ENCODE measurements around the gene PDIA6. TPM values are rescaled to one million over a fixed set of nuclear protein-coding genes. Genes with fewer than 3 reads are reported as not detected.
"Not testable (repeated sequence)": the region's sequence is repeated elsewhere in the genome, so short reads cannot be mapped to it uniquely, and the experiment has no call there.

Gene PDIA6
- total RNA-seq, 1 experiment from 2014 or later, result 384 TPM

- H3K4me1 Mint-ChIP-seq (ENCODE audit: low read depth, unreplicated experiment), result peaks cover 5% of the 10 kb centered on the region
- BruUV-seq (replicated peaks), result TSS peak; percentile 90
Measured at GRCh38 chr2:10783421-10783820, 29.2 kb downstream of the PDIA6 start.

GRCh38 chr2:10781746-10782145 lies 30.8 kb downstream of the PDIA6 start:
- DNase-seq, result no peak
- no peak for TF ChIP-seq CTCF (IDR thresholded peaks at IDR 0.05; ENCODE audit: insufficient read depth in 1 of 2, low read depth in 1 of 2, low read length in 1 of 2, severe bottlenecking in 1 of 2, unreplicated experiment in 1 of 2)
- BruUV-seq (replicated peaks), result no TSS peak
- no peaks in the 10 kb centered on the region for H3K4me1 ChIP-seq
- no peaks in the 10 kb centered on the region for H3K9me3 ChIP-seq
- Mint-ChIP-seq H3K4me1 (ENCODE audit: low read depth, unreplicated experiment) (peaks cover 5% of the 10 kb centered on the region), H3K27ac (ENCODE audit: unreplicated experiment) (no peak overlapping the region), H3K27me3 (ENCODE audit: insufficient read depth, unreplicated experiment) (no peaks in the 10 kb centered on the region), H3K36me3 (ENCODE audit: insufficient read depth, unreplicated experiment) (peaks cover 88% of the 10 kb centered on the region), H3K9me3 (ENCODE audit: unreplicated experiment) (no peaks in the 10 kb centered on the region), H3K4me3 (ENCODE audit: unreplicated experiment) (no peak overlapping the region)
- ChIA-PET POLR2A (no interaction called here), CTCF (no interaction called here)
- peaks cover 8% of the 10 kb centered on the region for H3K36me3 ChIP-seq (ENCODE audit: control insufficient read depth, insufficient read depth, low read length)
- no peaks in the 10 kb centered on the region for H3K27me3 ChIP-seq (replicated peaks; ENCODE audit: control insufficient read depth, insufficient read depth, low read length)
- intact Hi-C loops (cut with micrococcal nuclease; ENCODE audit: unreplicated experiment), result no loop called here
- H3K4me3 ChIP-seq (ENCODE audit: low read depth, low read length), result no peak overlapping the region

More at GRCh38 chr2:10783421-10783820, 29.2 kb downstream of the PDIA6 start:
- ChIA-PET CTCF (no interaction called here), POLR2A (no interaction called here)
- DNase-seq, result no peak
- no peak overlapping the region for H3K4me3 ChIP-seq (ENCODE audit: low read depth, low read length)
- Mint-ChIP-seq H3K9me3 (ENCODE audit: unreplicated experiment) (no peaks in the 10 kb centered on the region), H3K27me3 (ENCODE audit: insufficient read depth, unreplicated experiment) (no peaks in the 10 kb centered on the region), H3K27ac (ENCODE audit: unreplicated experiment) (no peak overlapping the region), H3K36me3 (ENCODE audit: insufficient read depth, unreplicated experiment) (peaks cover 95% of the 10 kb centered on the region), H3K4me3 (ENCODE audit: unreplicated experiment) (no peak overlapping the region)
- no peak for TF ChIP-seq CTCF (IDR thresholded peaks at IDR 0.05; ENCODE audit: insufficient read depth in 1 of 2, low read depth in 1 of 2, low read length in 1 of 2, severe bottlenecking in 1 of 2, unreplicated experiment in 1 of 2)
- intact Hi-C loops (cut with micrococcal nuclease; ENCODE audit: unreplicated experiment), result no loop called here
- H3K27me3 ChIP-seq (replicated peaks; ENCODE audit: control insufficient read depth, insufficient read depth, low read length), result no peaks in the 10 kb centered on the region
- H3K4me1 ChIP-seq, result no peaks in the 10 kb centered on the region
- H3K9me3 ChIP-seq, result no peaks in the 10 kb centered on the region
- peaks cover 8% of the 10 kb centered on the region for H3K36me3 ChIP-seq (ENCODE audit: control insufficient read depth, insufficient read depth, low read length)

- H3K4me3 ChIP-seq (ENCODE audit: low read depth, low read length); H3K27me3 ChIP-seq (replicated peaks; ENCODE audit: control insufficient read depth, insufficient read depth, low read length); H3K9me3 ChIP-seq; H3K4me1 ChIP-seq; H3K27me3 Mint-ChIP-seq (ENCODE audit: insufficient read depth, unreplicated experiment); H3K9me3 Mint-ChIP-seq (ENCODE audit: unreplicated experiment); H3K36me3 ChIP-seq (ENCODE audit: control insufficient read depth, insufficient read depth, low read length); H3K4me1 Mint-ChIP-seq (ENCODE audit: low read depth, unreplicated experiment); CTCF ChIA-PET; H3K4me3 Mint-ChIP-seq (ENCODE audit: unreplicated experiment); BruUV-seq (replicated peaks); POLR2A ChIA-PET; intact Hi-C loops (cut with micrococcal nuclease; ENCODE audit: unreplicated experiment); H3K27ac Mint-ChIP-seq (ENCODE audit: unreplicated experiment); DNase-seq: not testable (repeated sequence)
- H3K36me3 Mint-ChIP-seq (ENCODE audit: insufficient read depth, unreplicated experiment), result peaks cover 79% of the 10 kb centered on the region
Measured at GRCh38 chr2:10780821-10781220, 31.8 kb downstream of the PDIA6 start.

- H3K9me3 ChIP-seq, result no peaks in the 10 kb centered on the region
- intact Hi-C loops (cut with micrococcal nuclease; ENCODE audit: unreplicated experiment), result no loop called here
- H3K4me3 ChIP-seq (ENCODE audit: low read depth, low read length), result no peak overlapping the region
- no peak for DNase-seq
- Mint-ChIP-seq H3K4me1 (ENCODE audit: low read depth, unreplicated experiment) (peaks cover 5% of the 10 kb centered on the region), H3K36me3 (ENCODE audit: insufficient read depth, unreplicated experiment) (peaks cover 76% of the 10 kb centered on the region), H3K4me3 (ENCODE audit: unreplicated experiment) (no peak overlapping the region), H3K27me3 (ENCODE audit: insufficient read depth, unreplicated experiment) (no peaks in the 10 kb centered on the region), H3K27ac (ENCODE audit: unreplicated experiment) (no peak overlapping the region), H3K9me3 (ENCODE audit: unreplicated experiment) (no peaks in the 10 kb centered on the region)
- no peaks in the 10 kb centered on the region for H3K27me3 ChIP-seq (replicated peaks; ENCODE audit: control insufficient read depth, insufficient read depth, low read length)
- H3K4me1 ChIP-seq, result no peaks in the 10 kb centered on the region
- no TSS peak for BruUV-seq (replicated peaks)
- POLR2A ChIA-PET, result no interaction called here
- CTCF ChIA-PET, result no interaction called here
- peaks cover 5% of the 10 kb centered on the region; the same call in 1 of the 2 replicates for H3K36me3 ChIP-seq (ENCODE audit: control insufficient read depth, insufficient read depth, low read length)
- TF ChIP-seq CTCF (IDR thresholded peaks at IDR 0.05; ENCODE audit: insufficient read depth in 1 of 2, low read depth in 1 of 2, low read length in 1 of 2, severe bottlenecking in 1 of 2, unreplicated experiment in 1 of 2), result no peak
Measured at GRCh38 chr2:10780491-10780820, 32.1 kb downstream of the PDIA6 start.

Measured in Caco-2 (cell line).